PC-3 (cell line): ENCODE data around the gene MYEOV.

Experiments
- EZH2phosphoT487 ChIP-seq: fragments of 300-600 bp; sonication (generic); IDR thresholded peaks from 2 replicates; pipeline ENCODE4 v1.6.1; 2018; ENCODE audit warnings: mild to moderate bottlenecking, antibody characterized with exemption, low read length, borderline replicate concordance
- TF ChIP-seq, protein P1 (sequence below): fragments of 300-600 bp; sonication (generic); conservative IDR thresholded peaks from 2 replicates; pipeline ENCODE4 v1.5.1; 2017; ENCODE audit warnings: antibody characterized with exemption, low read depth, mild to moderate bottlenecking, low read length

DNA sequence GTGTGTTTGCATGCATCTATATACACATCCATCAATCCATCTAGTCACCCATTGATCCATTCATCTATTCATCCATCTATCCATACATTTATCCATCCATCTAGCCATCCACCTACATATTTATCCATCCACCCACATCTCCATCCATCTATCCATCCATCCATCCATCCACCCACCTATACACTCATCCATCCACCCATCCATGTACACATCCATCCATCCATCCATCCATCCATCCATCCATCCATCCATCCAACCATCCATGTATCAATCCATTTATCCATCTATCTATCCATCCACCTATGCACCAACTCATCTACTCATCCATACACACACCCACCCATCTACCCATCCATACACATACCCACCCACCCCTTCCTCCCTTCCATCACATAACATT, 18.8 kb upstream of the MYEOV start:
- TF ChIP-seq, protein P1, sequence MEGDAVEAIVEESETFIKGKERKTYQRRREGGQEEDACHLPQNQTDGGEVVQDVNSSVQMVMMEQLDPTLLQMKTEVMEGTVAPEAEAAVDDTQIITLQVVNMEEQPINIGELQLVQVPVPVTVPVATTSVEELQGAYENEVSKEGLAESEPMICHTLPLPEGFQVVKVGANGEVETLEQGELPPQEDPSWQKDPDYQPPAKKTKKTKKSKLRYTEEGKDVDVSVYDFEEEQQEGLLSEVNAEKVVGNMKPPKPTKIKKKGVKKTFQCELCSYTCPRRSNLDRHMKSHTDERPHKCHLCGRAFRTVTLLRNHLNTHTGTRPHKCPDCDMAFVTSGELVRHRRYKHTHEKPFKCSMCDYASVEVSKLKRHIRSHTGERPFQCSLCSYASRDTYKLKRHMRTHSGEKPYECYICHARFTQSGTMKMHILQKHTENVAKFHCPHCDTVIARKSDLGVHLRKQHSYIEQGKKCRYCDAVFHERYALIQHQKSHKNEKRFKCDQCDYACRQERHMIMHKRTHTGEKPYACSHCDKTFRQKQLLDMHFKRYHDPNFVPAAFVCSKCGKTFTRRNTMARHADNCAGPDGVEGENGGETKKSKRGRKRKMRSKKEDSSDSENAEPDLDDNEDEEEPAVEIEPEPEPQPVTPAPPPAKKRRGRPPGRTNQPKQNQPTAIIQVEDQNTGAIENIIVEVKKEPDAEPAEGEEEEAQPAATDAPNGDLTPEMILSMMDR = no peak
- TF ChIP-seq EZH2phosphoT487 = no peak
